NCI-H2171 treated with DMSO at 0.1 percent for 48 hours (cell line): ENCODE measurements around the gene UBN2.

Experiments
- DNase-seq: peaks from one replicate; lab custom pipeline; 2025; lab: John Stamatoyannopoulos, UW

UBN2 gene

GRCh38 chr7:139345042-139345441, 114.0 kb downstream of the UBN2 start:
- no peak for DNase-seq

GRCh38 chr7:139351027-139351426, 120.0 kb downstream of the UBN2 start:
- DNase-seq: no peak

DNA sequence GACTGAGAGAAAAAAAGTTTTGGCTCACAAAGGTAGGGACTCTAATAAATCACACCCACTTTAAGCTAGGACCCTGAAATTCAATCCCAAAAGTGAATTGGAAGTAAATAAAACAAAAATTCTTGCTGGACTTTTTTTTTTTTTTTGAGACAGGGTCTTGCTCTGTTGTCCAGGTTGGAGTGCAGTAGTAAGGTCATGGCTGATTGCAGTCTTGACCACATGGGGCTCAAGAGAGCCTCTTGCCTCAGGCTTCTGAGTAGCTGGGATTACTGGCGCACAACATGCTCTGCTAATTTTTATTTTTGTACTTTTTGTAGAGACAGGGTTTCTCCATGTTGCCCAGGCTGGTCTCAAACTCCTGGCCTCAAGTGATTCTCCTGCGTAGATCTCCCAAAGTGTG, 123.7 kb downstream of the UBN2 start:
- DNase-seq: no peak

- DNase-seq: no peak
These were observed 124.3 kb downstream of the UBN2 start for GRCh38 chr7:139355320-139355719.
